Activated CD4-positive, alpha-beta T cell treated with anti-CD3 and anti-CD28 coated beads, Interleukin-2, Interleukin-6, amounts not matched to agents 100 ng/mL and 50 ng/mL, durations not matched to agents 16 hours and 8 hours (primary cell): ENCODE data around the gene PALLD.
"Not testable (repeated sequence)": the region's sequence is repeated elsewhere in the genome, so short reads cannot be mapped to it uniquely, and the experiment has no call there.

Source experiments
- DNase-seq: peaks from one replicate; pipeline ENCODE4 v3.0.0-alpha.2; 2020

The PALLD gene

GRCh38 chr4:168496834-168497233 lies at the start of gene PALLD:
TSS of gene PALLD (plus strand) at chr4:168497052.
- DNase-seq: no peak

GRCh38 chr4:168449063-168449462 lies 47.8 kb upstream of the PALLD start:
- not testable (repeated sequence) for DNase-seq

GRCh38 chr4:168449719-168450452 lies 47.0 kb upstream of the PALLD start:
- DNase-seq: peak; percentile 63

- DNase-seq: peak; percentile 3
These were observed 45.5 kb upstream of the PALLD start for GRCh38 chr4:168451331-168451730.

- peak; percentile 58 for DNase-seq
These were observed 45.0 kb upstream of the PALLD start for GRCh38 chr4:168451744-168452390.

GRCh38 chr4:168453146-168453545 lies 43.7 kb upstream of the PALLD start:
- DNase-seq: no peak

GRCh38 chr4:168458256-168458655 lies 38.6 kb upstream of the PALLD start:
- not testable (repeated sequence) for DNase-seq

GRCh38 chr4:168461821-168462220 lies 35.0 kb upstream of the PALLD start:
- no peak for DNase-seq

GRCh38 chr4:168472920-168473319 lies 23.9 kb upstream of the PALLD start:
- DNase-seq: no peak

GRCh38 chr4:168474660-168475320 lies 22.1 kb upstream of the PALLD start:
- no peak for DNase-seq

- no peak for DNase-seq
These were observed 21.1 kb upstream of the PALLD start for GRCh38 chr4:168475745-168476144.

GRCh38 chr4:168478868-168479267 lies 18.0 kb upstream of the PALLD start:
- no peak for DNase-seq

- DNase-seq: peak; percentile 65
These were observed 15.8 kb upstream of the PALLD start for GRCh38 chr4:168480931-168481611.

GRCh38 chr4:168483811-168484210 lies 13.0 kb upstream of the PALLD start:
- DNase-seq: no peak

- DNase-seq: no peak
These were observed 12.2 kb upstream of the PALLD start for GRCh38 chr4:168484626-168485025.

GRCh38 chr4:168485156-168485910 lies 11.5 kb upstream of the PALLD start:
- no peak for DNase-seq

- peak; percentile 48 for DNase-seq
These were observed 10.0 kb upstream of the PALLD start for GRCh38 chr4:168486912-168487281.

- DNase-seq: peak; percentile 1
These were observed 9.4 kb upstream of the PALLD start for GRCh38 chr4:168487282-168488035.

GRCh38 chr4:168488869-168489274 lies 8.0 kb upstream of the PALLD start:
- DNase-seq: no peak

- no peak for DNase-seq
These were observed 7.2 kb upstream of the PALLD start for GRCh38 chr4:168489616-168490015.

- no peak for DNase-seq
These were observed 6.1 kb upstream of the PALLD start for GRCh38 chr4:168490711-168491110.

- DNase-seq: no peak
These were observed 5.3 kb upstream of the PALLD start for GRCh38 chr4:168491563-168491962.
